ACHN (cell line): Measurements from ENCODE around the gene MT1X.

Source experiments
- DNase-seq: peaks from one replicate; pipeline ENCODE4 v3.0.0-alpha.2; 2015
- in situ Hi-C: cut with HindIII; loops from 2 replicates; pipeline ENCODE4 v1.10.0; 2017; ENCODE audit warnings: low sequenced_read_pairs, low pct_ligation_motif_present, low pct_unique_long_range_greater_than_20kb

Gene MT1X

GRCh38 chr16:56681939-56682702 lies at the start of gene MT1X:
Gene MT1X (plus strand): TSS chr16:56682470. CDS start chr16:56682541, 71 bp downstream.
- peak; percentile 93 for DNase-seq
- in situ Hi-C loops, result no loop called here

DNA sequence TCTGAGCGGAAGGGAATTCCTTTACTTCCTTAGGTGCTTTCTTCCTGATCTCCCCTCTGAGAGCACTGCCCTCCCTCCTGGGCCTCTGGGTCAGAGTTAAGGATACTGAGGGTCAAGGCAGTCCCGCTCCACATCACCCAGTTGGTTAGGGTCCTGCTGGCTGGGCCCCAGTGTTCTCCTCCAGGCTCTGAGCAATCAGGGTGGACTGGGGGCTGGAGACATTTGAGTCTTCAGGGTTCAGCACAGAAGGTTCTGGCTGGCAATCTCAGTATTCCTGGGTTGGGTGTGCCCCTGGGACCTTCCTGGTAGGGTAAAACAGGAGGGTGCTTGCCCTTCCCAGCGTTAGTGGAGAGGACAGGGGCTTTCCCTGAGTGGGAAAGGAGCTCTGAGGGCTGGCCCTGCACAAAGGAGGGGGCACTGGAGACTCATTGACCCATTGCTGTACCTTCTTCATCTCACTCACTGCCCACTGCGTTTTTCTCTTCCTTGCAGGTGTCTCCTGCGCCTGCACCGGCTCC lies 49.4 kb upstream of the MT1X start:
- in situ Hi-C loops, result no loop called here
- DNase-seq, result no peak

DNA sequence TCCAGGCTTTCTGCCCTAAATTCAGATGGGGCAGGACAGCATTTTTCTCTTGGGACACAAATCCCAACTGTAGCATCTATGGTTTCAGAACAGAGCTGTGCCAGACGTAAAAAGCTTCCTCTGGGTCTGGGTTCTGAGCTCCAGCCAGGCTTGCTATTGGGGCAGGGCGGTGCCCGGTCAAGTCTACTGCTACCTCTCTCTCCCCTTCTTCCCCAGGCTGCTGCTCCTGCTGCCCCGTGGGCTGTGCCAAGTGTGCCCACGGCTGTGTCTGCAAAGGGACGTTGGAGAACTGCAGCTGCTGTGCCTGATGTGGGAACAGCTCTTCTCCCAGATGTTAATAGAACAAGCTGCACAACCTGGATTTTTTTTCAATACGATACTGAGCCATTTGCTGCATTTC lies 48.7 kb upstream of the MT1X start:
- no peak for DNase-seq
- in situ Hi-C loops, result no loop called here

DNA sequence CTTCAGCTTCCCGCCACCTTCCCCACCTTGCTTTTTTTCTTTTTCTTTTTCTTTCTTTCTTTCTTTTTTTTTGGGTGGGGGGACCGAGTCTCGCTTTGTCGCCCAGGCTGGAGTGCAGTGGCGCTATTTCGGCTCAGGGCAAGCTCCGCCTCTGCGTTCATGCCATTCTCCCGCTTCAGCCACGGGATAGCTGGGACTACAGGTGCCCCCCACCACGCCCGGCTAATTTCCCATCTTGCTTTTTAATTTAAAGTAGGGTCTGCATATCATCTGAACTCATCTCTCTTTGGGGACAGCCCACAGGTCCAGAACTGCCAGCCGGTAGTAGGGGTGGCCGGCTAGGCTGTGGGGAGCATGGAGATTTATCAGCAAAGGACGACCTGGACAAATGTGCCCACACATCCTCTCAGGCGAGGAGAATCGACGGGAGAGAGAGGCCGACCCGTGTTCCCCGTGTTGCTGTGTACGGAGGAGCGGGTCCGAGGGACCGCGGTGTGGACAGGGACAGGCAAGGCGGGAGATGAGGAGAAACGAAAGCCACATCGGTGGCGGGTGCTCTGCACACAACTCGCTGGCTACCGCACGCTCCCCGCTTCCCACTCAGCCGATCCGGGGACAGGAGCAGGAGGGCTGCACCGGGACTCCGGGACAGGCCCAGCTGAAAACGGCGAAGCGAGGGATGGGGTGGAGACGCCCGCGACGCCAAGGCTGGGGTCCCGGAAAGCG lies 47.4 kb upstream of the MT1X start:
- in situ Hi-C loops, result no loop called here
- no peak for DNase-seq

- in situ Hi-C loops, result no loop called here
- DNase-seq, result no peak
Observed at GRCh38 chr16:56635441-56635967, 46.8 kb upstream of the MT1X start.

- no peak for DNase-seq
- in situ Hi-C loops, result no loop called here
Observed at GRCh38 chr16:56636616-56637413, 45.5 kb upstream of the MT1X start.

DNA sequence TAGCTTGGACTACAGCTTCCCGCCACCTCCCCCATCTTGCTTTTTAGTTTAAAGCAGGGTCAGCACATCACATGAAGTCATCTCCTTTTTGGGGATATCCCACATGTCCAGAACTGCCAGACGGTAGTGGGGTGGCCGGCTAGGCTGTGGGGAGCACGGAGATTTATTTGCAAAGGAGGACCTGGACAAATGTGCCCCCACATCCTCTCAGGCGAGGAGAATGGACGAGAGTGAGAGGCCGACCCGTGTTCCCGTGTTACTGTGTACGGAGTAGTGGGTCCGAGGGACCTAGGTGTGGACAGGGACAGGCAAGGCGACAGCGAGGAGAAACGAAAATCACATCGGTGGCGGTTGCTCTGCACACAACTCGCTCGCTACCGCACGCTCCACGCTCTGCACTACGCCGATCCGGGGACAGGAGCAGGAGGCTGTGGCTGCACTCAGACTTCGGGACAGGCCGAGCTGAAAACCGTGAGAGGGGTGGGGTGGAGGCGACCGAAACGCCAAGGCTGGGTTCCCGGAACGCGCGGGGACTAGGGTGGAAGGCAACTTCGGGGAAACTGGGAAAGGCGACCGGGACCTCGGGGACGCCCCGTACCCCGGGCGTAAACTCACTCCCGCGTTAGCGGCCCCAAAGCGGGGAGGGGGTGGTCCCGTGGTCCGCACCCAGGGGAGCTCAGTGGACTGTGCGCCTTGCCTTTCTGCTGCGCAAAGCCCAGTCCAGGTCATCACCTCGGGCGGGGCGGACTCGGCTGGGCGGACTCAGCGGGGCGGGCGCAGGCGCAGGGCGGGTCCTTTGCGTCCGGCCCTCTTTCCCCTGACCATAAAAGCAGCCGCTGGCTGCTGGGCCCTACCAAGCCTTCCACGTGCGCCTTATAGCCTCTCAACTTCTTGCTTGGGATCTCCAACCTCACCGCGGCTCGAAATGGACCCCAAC lies 44.2 kb upstream of the MT1X start, which contains the start of gene MT1A:
Gene MT1A (plus strand): TSS at position 853 of the 937 bp plus-strand sequence. CDS start 73 bp downstream, at position 926.
- in situ Hi-C loops, result no loop called here
- peak; percentile 43 for DNase-seq

DNA sequence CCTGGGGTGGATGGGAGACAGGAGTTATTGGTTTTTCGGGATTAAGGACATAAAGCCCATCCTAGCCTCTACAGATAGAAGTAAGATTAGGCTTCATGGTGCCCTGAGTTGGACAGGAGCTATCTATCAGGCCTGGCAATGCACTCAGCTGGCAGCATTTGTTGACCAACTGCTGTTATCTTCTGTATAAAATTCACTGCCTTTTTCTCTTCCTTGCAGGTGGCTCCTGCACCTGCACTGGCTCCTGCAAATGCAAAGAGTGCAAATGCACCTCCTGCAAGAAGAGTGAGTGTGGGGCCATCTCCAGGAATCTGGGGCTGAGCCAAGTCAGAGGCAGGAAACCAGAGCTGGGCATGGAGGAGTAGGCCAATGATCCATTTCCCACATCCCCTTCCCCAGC lies 43.2 kb upstream of the MT1X start:
- DNase-seq, result no peak
- in situ Hi-C loops, result no loop called here

- in situ Hi-C loops, result no loop called here
Observed at GRCh38 chr16:56640076-56640475, 42.2 kb upstream of the MT1X start.

GRCh38 chr16:56641166-56641565 lies 41.1 kb upstream of the MT1X start:
- in situ Hi-C loops, result no loop called here

More at GRCh38 chr16:56640076-56640475, 42.2 kb upstream of the MT1X start:
- DNase-seq, result no peak

GRCh38 chr16:56643080-56643778 lies 39.0 kb upstream of the MT1X start:
- in situ Hi-C loops, result no loop called here
- DNase-seq, result peak; percentile 95

More at GRCh38 chr16:56641166-56641565, 41.1 kb upstream of the MT1X start:
- DNase-seq, result no peak

DNA sequence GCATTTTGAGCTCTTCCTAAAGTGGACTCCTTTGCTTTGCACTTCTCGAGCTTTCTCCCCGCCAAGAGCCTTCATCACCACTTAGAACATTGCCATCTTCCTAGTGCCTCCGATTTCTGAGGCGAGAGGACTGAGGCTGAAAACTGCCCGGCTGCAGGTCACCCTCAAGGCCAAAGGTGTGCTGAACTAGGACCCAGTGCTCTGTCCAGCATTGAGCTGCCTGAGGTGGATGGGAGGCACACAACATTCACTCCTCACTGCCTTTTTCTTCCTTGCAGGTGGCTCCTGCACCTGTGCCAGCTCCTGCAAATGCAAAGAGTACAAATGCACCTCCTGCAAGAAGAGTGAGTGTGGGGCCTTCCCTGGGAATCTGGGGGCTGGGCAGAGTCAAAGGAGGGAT lies 38.4 kb upstream of the MT1X start:
- in situ Hi-C loops, result no loop called here
- no peak for DNase-seq

GRCh38 chr16:56645311-56645710 lies 37.0 kb upstream of the MT1X start:
- DNase-seq, result no peak

DNA sequence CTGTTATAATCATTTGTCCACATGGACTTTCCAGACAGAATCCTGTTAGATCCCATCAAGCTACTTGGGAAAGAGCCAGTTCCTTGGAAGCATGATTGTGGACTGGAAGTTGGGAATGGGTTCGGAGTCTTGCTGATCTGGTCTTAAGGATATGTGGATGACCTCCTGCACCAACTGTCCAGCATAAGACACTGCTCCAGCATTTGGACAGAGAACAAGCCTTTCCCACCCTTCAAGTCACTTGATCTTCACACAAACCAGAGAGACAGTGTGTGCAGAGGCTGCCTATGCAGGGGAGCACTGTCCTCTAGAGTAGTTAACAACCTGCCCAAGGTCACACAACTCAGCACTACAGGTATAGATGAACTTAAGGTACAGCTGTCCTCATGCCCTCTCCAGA lies 36.4 kb upstream of the MT1X start:
- no peak for DNase-seq
- in situ Hi-C loops, result no loop called here

More at GRCh38 chr16:56645311-56645710, 37.0 kb upstream of the MT1X start:
- in situ Hi-C loops, result no loop called here

DNA sequence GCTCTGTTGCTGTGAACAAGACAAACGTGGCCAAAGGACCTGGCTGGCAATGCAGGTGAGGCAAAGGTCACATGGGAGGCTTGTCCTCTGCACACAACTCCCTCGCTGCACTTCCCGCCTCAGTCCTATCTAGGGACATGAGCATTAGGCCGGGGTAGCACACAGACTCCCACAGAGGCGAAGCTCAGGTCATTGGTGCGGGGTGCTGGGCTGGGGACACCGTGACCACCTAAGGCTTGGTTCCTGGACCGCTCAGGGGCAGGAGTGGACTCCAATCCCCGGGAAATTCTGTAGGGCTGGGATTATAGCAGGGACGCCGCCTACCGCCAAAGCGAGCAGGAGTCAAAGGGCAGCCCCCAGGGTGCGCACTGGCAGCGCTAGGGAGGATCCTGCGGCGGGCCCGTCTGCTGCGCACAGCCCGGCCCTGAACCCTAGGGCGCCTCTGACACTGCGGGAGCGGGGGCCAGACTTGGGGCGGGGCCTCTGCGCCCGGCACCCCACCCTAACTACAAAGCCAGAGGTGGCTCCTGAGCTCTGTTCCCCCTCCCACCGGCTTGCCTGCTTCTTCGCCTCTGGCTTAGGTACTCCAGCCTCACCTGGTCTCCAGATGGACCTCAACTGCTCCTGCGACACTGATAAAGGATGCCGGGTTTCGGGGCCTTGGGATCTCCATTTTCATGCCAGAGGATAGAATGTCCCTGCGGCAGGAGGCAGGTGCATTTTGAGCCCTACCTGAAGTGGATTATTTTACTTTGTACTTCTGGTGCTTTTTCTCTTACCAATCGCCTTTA lies 34.4 kb upstream of the MT1X start:
- in situ Hi-C loops, result no loop called here
- no peak for DNase-seq

GRCh38 chr16:56649271-56649670 lies 33.0 kb upstream of the MT1X start:
- in situ Hi-C loops, result no loop called here

More at GRCh38 chr16:56649271-56649670, 33.0 kb upstream of the MT1X start:
- no peak for DNase-seq
